GM12864 (cell line): ENCODE data around the gene DENND1B.
A peak's percentile ranks its signal among the peaks of the same experiment; 100 is the strongest.
"Not testable (repeated sequence)": the region's sequence is repeated elsewhere in the genome, so short reads cannot be mapped to it uniquely, and the experiment has no call there.

Experiments used
- DNase-seq: peaks from one replicate; pipeline ENCODE4 v3.0.0-alpha.2; 2011; ENCODE audit warnings: low read depth
- H3K4me3 ChIP-seq: 2 replicates; pipeline ENCODE4 v1.5.1; 2011; ENCODE audit warnings: mild to moderate bottlenecking, low read depth, low read length, control low read depth
- CTCF ChIP-seq: IDR thresholded peaks from 2 replicates; pipeline ENCODE4 v1.5.1; 2011; ENCODE audit warnings: low read depth, mild to moderate bottlenecking, moderate library complexity, low read length, control low read depth, inconsistent platforms; ENCODE audit errors: missing control alignments

DENND1B gene

GRCh38 chr1:197521118-197521739 is 254.1 kb downstream of the DENND1B start:
- peak; percentile 5 for DNase-seq
- H3K4me3 ChIP-seq, result no peak overlapping the region
- TF ChIP-seq CTCF, result peak; percentile 53

GRCh38 chr1:197519741-197520334 is 255.4 kb downstream of the DENND1B start:
- TF ChIP-seq CTCF, result peak; percentile 37
- DNase-seq, result no peak
- H3K4me3 ChIP-seq, result no peak overlapping the region

- DNase-seq, result no peak
- TF ChIP-seq CTCF, result no peak
- no peak overlapping the region for H3K4me3 ChIP-seq
Observed at GRCh38 chr1:197515421-197515820, 259.9 kb downstream of the DENND1B start.

GRCh38 chr1:197510691-197511378 is 264.4 kb downstream of the DENND1B start:
- no peak for TF ChIP-seq CTCF
- H3K4me3 ChIP-seq, result no peak overlapping the region
- DNase-seq, result no peak

- DNase-seq, result no peak
- no peak for TF ChIP-seq CTCF
- no peak overlapping the region for H3K4me3 ChIP-seq
Observed at GRCh38 chr1:197496722-197497121, 278.6 kb downstream of the DENND1B start.

GRCh38 chr1:197491505-197491904 is 283.8 kb downstream of the DENND1B start:
- H3K4me3 ChIP-seq, DNase-seq: not testable (repeated sequence)

- TF ChIP-seq CTCF, result no peak
- no peak overlapping the region for H3K4me3 ChIP-seq
- DNase-seq, result no peak
Observed at GRCh38 chr1:197486946-197487345, 288.3 kb downstream of the DENND1B start.
